HepG2 (cell line): ENCODE results near the gene AMPH. TPM values are rescaled to one million over a fixed set of nuclear protein-coding genes. Genes with fewer than 3 reads are reported as not detected.

Source experiments
- ATAC-seq: fragments of 200-7000 bp; cut with Tn5 transposase; 3 replicates; pipeline ENCODE4 v1.9.1; 2020; ENCODE audit warnings: mild to moderate bottlenecking, moderate library complexity
- BruUV-seq: library from RNA; stranded (reverse); fragments of 400-500 nt; replicated peaks from 2 replicates; lab custom pipeline; 2021; lab: Mats Ljungman, UMichigan
- CTCF ChIA-PET: fragments of 300-600 bp; formaldehyde crosslinking; extraction: SDS; loops from one replicate; lab custom pipeline; 2021; ENCODE audit warnings: low total read pairs, inconsistent platforms, low intra/inter-chr PET ratio; lab: Yijun Ruan, JAX
- POLR2A ChIA-PET: fragments of 350-600 bp; sonication (Branson Sonifier 250); formaldehyde crosslinking; loops from one replicate; lab custom pipeline; 2020; ENCODE audit warnings: antibody characterized with exemption, inconsistent platforms; lab: Yijun Ruan, JAX
- DNase-seq: peaks from one replicate; pipeline ENCODE4 v3.0.0-alpha.2; 2015; ENCODE audit warnings: low spot score
- FAIRE-seq: peaks from 3 replicates; lab custom pipeline; 2011; peaks lifted over from hg19 to GRCh38; lab: Jason Lieb, UNC
- H2AFZ ChIP-seq: one replicate; pipeline ENCODE4 v1.6.1; 2011; ENCODE audit warnings: low read length, inconsistent platforms
- H3K27ac ChIP-seq: fragments of 300-600 bp; 3 replicates; pipeline ENCODE4 v1.8.0; 2011; ENCODE audit warnings: mixed run types, mild to moderate bottlenecking, mixed read lengths, low read length, inconsistent platforms; ENCODE audit not compliant: insufficient read depth; ENCODE audit errors: extremely low read length
- H3K27me3 ChIP-seq, 2 experiments: fragments of 200-600 bp in 1 of 2; 2 replicates in 1 of 2; 3 replicates in 1 of 2; pipeline versions ENCODE4 v1.6.0 to v1.8.0; 2011; ENCODE audit warnings: low read length in 2 of 2, mild to moderate bottlenecking in 2 of 2, moderate library complexity in 2 of 2, inconsistent platforms in 1 of 2; ENCODE audit not compliant: insufficient read depth in 2 of 2, control insufficient read depth in 1 of 2
- H3K36me3 ChIP-seq, 2 experiments: fragments of 200-600 bp in 1 of 2; replicated peaks in 1 of 2; 2 replicates in 1 of 2; 3 replicates in 1 of 2; pipeline versions ENCODE4 v1.5.1 to v1.8.0; 2011; ENCODE audit warnings: low read length in 2 of 2, inconsistent platforms in 1 of 2; ENCODE audit not compliant: insufficient read depth in 2 of 2, control insufficient read depth in 1 of 2
- H3K4me1 ChIP-seq: 2 replicates; pipeline ENCODE4 v1.5.1; 2012; ENCODE audit warnings: low read length, inconsistent platforms; ENCODE audit not compliant: insufficient read depth
- H3K4me2 ChIP-seq: 2 replicates; pipeline ENCODE4 v1.6.0; 2011; ENCODE audit warnings: low read depth, low read length, inconsistent platforms
- H3K4me3 ChIP-seq, 3 experiments: fragments of 200-600 bp in 1 of 3; sonication (generic), shearing (Covaris generic) in 1 of 3; replicated peaks in 1 of 3; 2 replicates each; pipeline ENCODE4 v1.5.1; 2011 to 2016; ENCODE audit warnings: low read length in 3 of 3, inconsistent platforms in 2 of 3, low read depth in 2 of 3, mild to moderate bottlenecking in 2 of 3, control low read depth in 1 of 3, mixed read lengths in 1 of 3; ENCODE audit not compliant: insufficient read depth in 1 of 3
- H3K79me2 ChIP-seq: one replicate; pipeline ENCODE4 v1.6.1; 2011; ENCODE audit warnings: low read length, inconsistent platforms; ENCODE audit not compliant: insufficient read depth
- H3K9ac ChIP-seq: 2 replicates; pipeline ENCODE4 v1.6.0; 2011; ENCODE audit warnings: mild to moderate bottlenecking, low read depth, low read length, inconsistent platforms; ENCODE audit not compliant: insufficient read depth
- H3K9me3 ChIP-seq: 2 replicates; pipeline ENCODE4 v1.5.1; 2012; ENCODE audit warnings: mild to moderate bottlenecking, low read length
- H4K20me1 ChIP-seq: 2 replicates; pipeline ENCODE4 v1.6.0; 2011; ENCODE audit warnings: inconsistent platforms, mild to moderate bottlenecking, low read length, moderate library complexity; ENCODE audit not compliant: insufficient read depth
- EED ChIP-seq: sonication (generic); formaldehyde crosslinking; IDR thresholded peaks from 2 replicates; pipeline ENCODE4 v1.5.0; 2020; ENCODE audit warnings: mild to moderate bottlenecking, missing genetic modification reagents
- ELF3 ChIP-seq: IDR thresholded peaks from 2 replicates; pipeline ENCODE4 v1.6.1; 2016; ENCODE audit warnings: missing genetic modification reagents, missing compliant biosample characterization
- HOXA3 ChIP-seq: sonication (generic); formaldehyde crosslinking; IDR thresholded peaks from 2 replicates; pipeline ENCODE4 v1.5.0; 2020; ENCODE audit warnings: missing genetic modification reagents
- IRF1 ChIP-seq: sonication (generic); formaldehyde crosslinking; IDR thresholded peaks from 2 replicates; pipeline ENCODE4 v1.4.0; 2020; ENCODE audit warnings: low read depth, mild to moderate bottlenecking, missing genetic modification reagents
- JUNB ChIP-seq: sonication (generic); formaldehyde crosslinking; IDR thresholded peaks from 2 replicates; pipeline ENCODE4 v1.8.0; 2022; ENCODE audit warnings: missing genetic modification reagents, mild to moderate bottlenecking, borderline replicate concordance
- KMT2B ChIP-seq: IDR thresholded peaks from 2 replicates; pipeline ENCODE4 v1.6.1; 2016; ENCODE audit warnings: missing genetic modification reagents, missing compliant biosample characterization
- MAF1 ChIP-seq: sonication (generic); formaldehyde crosslinking; IDR thresholded peaks from 2 replicates; pipeline ENCODE4 v1.5.0; 2020; ENCODE audit warnings: missing genetic modification reagents, borderline replicate concordance
- MNT ChIP-seq: fragments of 450-650 bp; IDR thresholded peaks from 2 replicates; pipeline ENCODE4 v1.6.1; 2016
- NFIB ChIP-seq: sonication (generic); formaldehyde crosslinking; IDR thresholded peaks from 2 replicates; pipeline ENCODE4 v1.9.0; 2021; ENCODE audit warnings: missing genetic modification reagents, mild to moderate bottlenecking, borderline replicate concordance
- ONECUT2 ChIP-seq: sonication (generic); formaldehyde crosslinking; IDR thresholded peaks from 2 replicates; pipeline ENCODE4 v1.4.0; 2020; ENCODE audit warnings: missing genetic modification reagents
- POLR2AphosphoS2 ChIP-seq: IDR thresholded peaks from 2 replicates; pipeline ENCODE4 v1.6.1; 2011; ENCODE audit warnings: low read depth, low read length, improper control_type of control experiment
- YEATS4 ChIP-seq: sonication (generic); formaldehyde crosslinking; IDR thresholded peaks from 2 replicates; pipeline ENCODE4 v1.4.0; 2020; ENCODE audit warnings: missing genetic modification reagents, borderline replicate concordance
- ZBTB42 ChIP-seq: sonication (generic); formaldehyde crosslinking; IDR thresholded peaks from 2 replicates; pipeline ENCODE4 v1.5.0; 2020; ENCODE audit warnings: mild to moderate bottlenecking, missing genetic modification reagents
- ZNF225 ChIP-seq: sonication (generic); formaldehyde crosslinking; IDR thresholded peaks from 2 replicates; pipeline ENCODE4 v1.4.0; 2020; ENCODE audit warnings: mild to moderate bottlenecking, missing genetic modification reagents
- ZNF292 ChIP-seq: sonication (generic); formaldehyde crosslinking; IDR thresholded peaks from 2 replicates; pipeline ENCODE4 v1.8.1; 2022; ENCODE audit warnings: mild to moderate bottlenecking, low read depth, missing genetic modification reagents, borderline replicate concordance
- ZNF496 ChIP-seq: sonication (generic); formaldehyde crosslinking; IDR thresholded peaks from 2 replicates; pipeline ENCODE4 v1.8.1; 2023; ENCODE audit warnings: mild to moderate bottlenecking, moderate library complexity, missing genetic modification reagents; ENCODE audit not compliant: insufficient replicate concordance
- ZNF747 ChIP-seq: sonication (generic); formaldehyde crosslinking; IDR thresholded peaks from 2 replicates; pipeline ENCODE4 v1.8.1; 2023; ENCODE audit warnings: missing genetic modification reagents, mild to moderate bottlenecking, borderline replicate concordance
- ZNF841 ChIP-seq: sonication (generic); formaldehyde crosslinking; IDR thresholded peaks from 2 replicates; pipeline ENCODE4 v1.8.1; 2023; ENCODE audit warnings: missing genetic modification reagents, borderline replicate concordance
- ZSCAN5A ChIP-seq: sonication (generic); formaldehyde crosslinking; IDR thresholded peaks from 2 replicates; pipeline ENCODE4 v1.8.0; 2022; ENCODE audit warnings: mild to moderate bottlenecking, missing genetic modification reagents, borderline replicate concordance
- WGBS: methylation state at CpG from one replicate; pipeline ENCODE4 v1.1.6; 2017; ENCODE audit warnings: low lambda C conversion rate; 5-methylcytosine and 5-hydroxymethylcytosine counted together
- in situ Hi-C: cut with HindIII; loops from 2 replicates; pipeline ENCODE4 v1.10.0; 2017; ENCODE audit warnings: low pct_unique_long_range_greater_than_20kb; ENCODE audit not compliant: extremely low pct_ligation_motif_present
- intact Hi-C: fragments of 100-400 bp; cut with micrococcal nuclease; formaldehyde crosslinking; loops from one replicate; pipeline ENCODE4 v1.10.0; 2022; ENCODE audit not compliant: unreplicated experiment
- polyA plus RNA-seq, 8 experiments: library from polyadenylated mRNA; depleted of rRNA in 3 of 8; stranded (reverse) in 7 of 8; unstranded in 1 of 8; fragments of >200 nt; fragmentation: Illumina TruSeq in 4 of 8; extraction: Trizol in 4 of 8; gene quantifications; 2 replicates each; pipeline versions ENCODE4 v1.2.1 to v1.2.3, GENCODE V29; 2011 to 2016; ENCODE audit warnings: low read depth in 4 of 8, missing spikeins in 1 of 8, mixed read lengths in 1 of 8; ENCODE audit not compliant: insufficient read depth in 1 of 8
- total RNA-seq, 5 experiments: library from RNA; depleted of rRNA; stranded (reverse); fragments of >200 nt; fragmentation: Illumina TruSeq; extraction: Trizol; gene quantifications; 2 replicates each; pipeline ENCODE4 v1.2.3, GENCODE V29; 2016; ENCODE audit warnings: low read depth in 1 of 5

Gene AMPH
- total and polyA plus RNA-seq, 2 of the 13 experiments (the other 11 are each of a cell fraction or from before 2014, with no cell fraction given): not detected

GRCh38 chr7:38512291-38512690 is 118.9 kb downstream of the AMPH start (continued):
- no peak for TF ChIP-seq ZNF225
- TF ChIP-seq POLR2AphosphoS2: no peak
- TF ChIP-seq ELF3 (CRISPR knock-in tag): no peak
- no peak for TF ChIP-seq HOXA3
- no peak for TF ChIP-seq NFIB (CRISPR knock-in tag)
- TF ChIP-seq JUNB (CRISPR knock-in tag): no peak
- TF ChIP-seq ZNF496 (CRISPR knock-in tag): no peak
- TF ChIP-seq ZNF292: no peak

GRCh38 chr7:38507384-38507783 is 123.8 kb downstream of the AMPH start:
- Histone ChIP-seq H3K79me2 (no peaks in the 10 kb centered on the region), H3K4me1 (no peaks in the 10 kb centered on the region), H4K20me1 (no peaks in the 10 kb centered on the region), H3K27me3 (peaks cover 0 to 5% of the 10 kb centered on the region in 2 experiments; a peak in 2 of 5 replicates), H3K4me2 (no peak overlapping the region), H2AFZ (no peak overlapping the region), H3K9me3 (no peaks in the 10 kb centered on the region), H3K36me3 (no peaks in the 10 kb centered on the region), H3K27ac (no peak overlapping the region), H3K9ac (no peak overlapping the region), H3K4me3 (no peak overlapping the region)
- no TSS peak for BruUV-seq
- intact Hi-C loops: no loop called here
- TF ChIP-seq ZNF747 (CRISPR knock-in tag): no peak
- no peak for TF ChIP-seq IRF1 (CRISPR knock-in tag)
- TF ChIP-seq MAF1: no peak
- TF ChIP-seq MNT: no peak
- no peak for TF ChIP-seq ZBTB42 (CRISPR knock-in tag)
- no peak for TF ChIP-seq ZNF841 (CRISPR knock-in tag)
- no peak for TF ChIP-seq KMT2B (CRISPR knock-in tag)
- no peak for TF ChIP-seq ONECUT2 (CRISPR knock-in tag)
- no peak for TF ChIP-seq YEATS4 (CRISPR knock-in tag)
- TF ChIP-seq EED (CRISPR knock-in tag): no peak
- TF ChIP-seq ZSCAN5A (CRISPR knock-in tag): no peak
- ChIA-PET CTCF (no interaction called here), POLR2A (no interaction called here)
- in situ Hi-C loops: no loop called here
- 7% methylated on average over 2 of the region's 2 CpGs for WGBS
- ATAC-seq: no peak
- no peak for FAIRE-seq
- DNase-seq: no peak
